Mucosa of rectum (tissue), 2 donors: ENCODE data around the gene IZUMO1.
"Not testable (repeated sequence)": the region's sequence is repeated elsewhere in the genome, so short reads cannot be mapped to it uniquely, and the experiment has no call there.

Experiments used
- H3K27ac ChIP-seq, 2 donors: one replicate each; pipeline ENCODE4 v1.7.0; 2013; ENCODE audit warnings: inconsistent platforms in 2 of 2, low read depth in 2 of 2, low read length in 2 of 2
- H3K27me3 ChIP-seq, 2 donors: one replicate each; pipeline ENCODE4 v1.7.0; 2013; ENCODE audit warnings: low read length in 2 of 2; ENCODE audit not compliant: control insufficient read depth in 2 of 2, insufficient read depth in 2 of 2
- H3K36me3 ChIP-seq, 2 donors: one replicate each; pipeline ENCODE4 v1.7.0; 2013; ENCODE audit warnings: low read length in 2 of 2; ENCODE audit not compliant: control insufficient read depth in 2 of 2, insufficient read depth in 2 of 2
- H3K4me1 ChIP-seq, 2 donors: one replicate each; pipeline ENCODE4 v1.7.0; 2013; ENCODE audit warnings: low read length in 2 of 2, mild to moderate bottlenecking in 1 of 2; ENCODE audit not compliant: control insufficient read depth in 2 of 2, insufficient read depth in 2 of 2
- H3K4me3 ChIP-seq, 2 donors: one replicate each; pipeline ENCODE4 v1.7.0; 2013; ENCODE audit warnings: low read length in 2 of 2
- H3K9ac ChIP-seq, 2 donors: one replicate each; pipeline ENCODE4 v1.7.0; 2013; ENCODE audit warnings: low read length in 2 of 2, low read depth in 1 of 2, mild to moderate bottlenecking in 1 of 2
- H3K9me3 ChIP-seq, 2 donors: one replicate each; pipeline ENCODE4 v1.7.0; 2013; ENCODE audit warnings: low read length in 2 of 2; ENCODE audit not compliant: control insufficient read depth in 2 of 2
- donor health status: healthy.
- donor health status: Normal muscosa, but diverticular disease.

IZUMO1 gene

DNA sequence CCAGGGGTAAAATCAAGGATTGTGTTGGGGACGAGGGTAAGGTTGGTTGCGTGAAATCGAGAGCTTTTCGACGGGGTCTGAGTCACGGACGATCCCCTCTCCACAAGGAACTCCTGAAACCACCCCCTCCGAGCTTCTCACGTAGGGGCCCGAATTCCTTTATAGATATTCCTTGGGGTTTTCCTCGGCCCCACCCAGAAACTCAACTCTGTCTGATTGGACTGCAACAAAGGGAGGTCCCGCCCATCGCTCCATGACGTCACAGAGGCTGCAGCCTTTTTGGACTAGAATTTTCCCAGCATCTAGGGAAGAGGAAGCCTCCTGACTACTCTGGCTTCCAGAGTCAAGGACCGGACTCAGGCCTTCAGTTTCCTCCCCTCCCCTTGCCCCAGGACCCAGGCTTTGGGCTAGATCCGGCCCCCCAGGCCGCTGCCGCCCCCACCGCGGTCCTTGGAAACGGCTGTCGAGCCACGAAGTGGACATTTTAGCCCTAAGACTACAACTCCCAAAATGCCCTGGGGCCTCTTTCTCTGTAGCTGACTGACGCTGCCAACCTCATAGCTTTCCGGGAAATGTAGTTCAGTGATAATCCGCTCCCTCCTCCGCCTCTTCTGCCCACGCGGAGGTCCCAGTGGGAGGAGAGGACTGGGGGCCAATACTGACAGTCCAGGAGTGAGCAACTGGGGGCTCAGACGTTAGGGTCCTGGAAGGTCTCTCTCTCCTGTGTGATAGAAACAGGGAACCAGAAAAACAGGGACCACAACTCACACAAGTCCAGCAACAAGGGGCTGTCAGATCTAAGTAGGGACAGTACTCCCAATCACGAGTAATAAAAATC is at the start of gene IZUMO1:
IZUMO1 (minus strand) TSS at position 172 of the 838 bp plus-strand sequence. CDS start 1,050 bp downstream, outside the sequence.
- H3K27me3 ChIP-seq, result peaks cover 9% of the 10 kb centered on the region in 2 donors
- peaks cover 0 to under 1% of the 10 kb centered on the region in 2 donors for H3K4me1 ChIP-seq
- peak within 1 kb of the TSS in 1 of 2 donors; percentile 26 for H3K9ac ChIP-seq
- peak within 1 kb of the TSS; percentile 10 to 49 for H3K27ac ChIP-seq
- H3K9me3 ChIP-seq, result no peaks in the 10 kb centered on the region
- no peaks in the 10 kb centered on the region for H3K36me3 ChIP-seq
- peak within 1 kb of the TSS in 1 of 2 donors; percentile 31 for H3K4me3 ChIP-seq

- H3K4me1 ChIP-seq, result peaks cover 2 to 3% of the 10 kb centered on the region in 2 donors
- H3K36me3 ChIP-seq, result peaks cover 0 to 6% of the 10 kb centered on the region in 2 donors
- no peak overlapping the region for H3K4me3 ChIP-seq
- H3K9ac ChIP-seq, result no peak overlapping the region
- no peaks in the 10 kb centered on the region for H3K27me3 ChIP-seq
- H3K27ac ChIP-seq, result peak overlapping the region; percentile 54 to 67
- no peaks in the 10 kb centered on the region for H3K9me3 ChIP-seq
These were observed 49.0 kb upstream of the IZUMO1 start for GRCh38 chr19:48795685-48796070.

DNA sequence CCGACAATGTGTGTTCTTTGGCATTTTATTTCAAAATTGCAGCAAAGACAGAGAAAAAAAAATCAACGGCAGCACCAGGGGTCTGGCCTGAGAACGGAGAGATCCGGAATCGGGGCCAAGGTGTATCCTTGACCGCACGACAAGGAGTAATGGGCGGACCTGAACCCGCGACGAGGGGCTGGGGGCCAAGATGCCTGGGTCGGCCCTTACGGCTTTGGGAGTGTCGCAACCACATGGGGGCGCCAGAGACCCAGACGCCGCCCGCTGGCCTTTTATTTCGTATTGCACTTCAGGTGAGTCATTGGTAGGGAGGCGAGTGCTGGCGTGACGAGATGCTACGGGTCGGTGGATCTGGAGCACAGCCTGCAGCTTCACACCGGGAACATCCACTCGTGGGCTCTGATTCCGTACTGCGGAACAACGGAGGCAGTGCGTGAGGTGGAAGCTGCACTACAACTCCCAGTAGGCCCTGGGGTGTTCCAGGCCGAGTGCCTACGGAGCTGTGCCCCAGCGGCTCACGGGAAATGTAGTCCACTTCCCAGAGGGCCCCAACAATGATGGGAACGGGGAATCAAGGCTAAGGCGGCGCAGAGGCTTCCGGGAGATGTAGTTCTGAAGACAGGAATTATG is 48.5 kb upstream of the IZUMO1 start:
- Histone ChIP-seq H3K4me1 (peaks cover 2 to 3% of the 10 kb centered on the region in 2 donors), H3K36me3 (peaks cover 0 to 6% of the 10 kb centered on the region in 2 donors), H3K27me3 (no peaks in the 10 kb centered on the region), H3K9me3 (no peaks in the 10 kb centered on the region), H3K9ac (peak overlapping the region in 1 of 2 donors; percentile 70), H3K27ac (peak overlapping the region; percentile 59 to 67), H3K4me3 (peak overlapping the region; percentile 80 to 84)

DNA sequence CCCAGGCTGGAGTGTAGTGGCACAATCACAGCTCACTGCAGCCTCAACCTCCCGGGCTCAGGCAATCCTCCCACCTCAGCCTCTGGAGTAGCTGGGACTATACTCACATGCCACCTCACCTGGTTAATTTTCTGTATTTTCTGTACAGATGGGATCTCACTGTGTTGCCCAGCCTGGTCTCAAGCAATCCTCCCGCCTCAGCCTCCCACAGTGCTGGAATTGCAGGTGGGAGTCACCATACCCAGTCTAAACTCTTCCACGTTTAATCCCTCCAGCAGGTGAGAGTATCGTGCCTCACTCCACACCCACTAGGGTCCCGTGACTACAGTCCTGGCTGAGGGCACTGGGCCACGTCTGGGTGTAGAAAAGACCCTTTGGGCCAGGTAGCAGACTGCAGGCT is 47.6 kb upstream of the IZUMO1 start:
- H3K9ac ChIP-seq, result no peak overlapping the region
- H3K27ac ChIP-seq, result no peak overlapping the region
- peaks cover 2 to 3% of the 10 kb centered on the region in 2 donors for H3K4me1 ChIP-seq
- peaks cover 0 to 4% of the 10 kb centered on the region in 2 donors for H3K36me3 ChIP-seq
- H3K4me3 ChIP-seq, result no peak overlapping the region
- H3K27me3 ChIP-seq, result no peaks in the 10 kb centered on the region
- no peaks in the 10 kb centered on the region for H3K9me3 ChIP-seq

DNA sequence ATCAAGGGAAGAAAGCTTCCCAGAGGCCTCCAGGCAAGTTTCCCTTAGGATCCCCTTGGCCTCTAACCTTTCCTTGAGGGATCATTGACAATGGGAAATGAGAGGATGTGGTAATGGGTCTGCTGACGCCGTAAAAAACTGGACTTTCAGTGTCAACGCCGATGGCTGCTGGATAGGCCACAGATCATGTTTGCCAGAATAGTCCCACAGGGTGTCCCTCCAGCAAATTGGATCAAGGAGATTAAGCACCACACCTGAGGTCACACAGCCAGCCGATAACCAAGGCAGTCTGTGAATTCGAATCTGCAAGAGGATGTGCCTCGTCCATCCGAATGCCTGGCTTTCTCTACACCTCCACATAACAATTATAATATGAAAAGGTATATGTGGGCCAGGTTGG is 46.6 kb upstream of the IZUMO1 start:
- H3K9me3 ChIP-seq, result no peaks in the 10 kb centered on the region
- no peak overlapping the region for H3K27ac ChIP-seq
- H3K36me3 ChIP-seq, result no peaks in the 10 kb centered on the region
- H3K4me1 ChIP-seq, result peaks cover 2 to 3% of the 10 kb centered on the region in 2 donors
- no peak overlapping the region for H3K9ac ChIP-seq
- H3K4me3 ChIP-seq, result no peak overlapping the region
- no peaks in the 10 kb centered on the region for H3K27me3 ChIP-seq

- not testable (repeated sequence) for H3K27ac ChIP-seq, H3K9me3 ChIP-seq, H3K4me1 ChIP-seq, H3K4me3 ChIP-seq, H3K9ac ChIP-seq, H3K36me3 ChIP-seq
- H3K27me3 ChIP-seq, result peaks cover 0 to 14% of the 10 kb centered on the region in 2 donors
These were observed 40.6 kb upstream of the IZUMO1 start for GRCh38 chr19:48787331-48787730.

GRCh38 chr19:48786422-48786821 is 39.7 kb upstream of the IZUMO1 start:
- not testable (repeated sequence) for H3K36me3 ChIP-seq, H3K4me3 ChIP-seq, H3K9ac ChIP-seq, H3K9me3 ChIP-seq, H3K27ac ChIP-seq, H3K4me1 ChIP-seq
- H3K27me3 ChIP-seq, result peaks cover 0 to 14% of the 10 kb centered on the region in 2 donors

DNA sequence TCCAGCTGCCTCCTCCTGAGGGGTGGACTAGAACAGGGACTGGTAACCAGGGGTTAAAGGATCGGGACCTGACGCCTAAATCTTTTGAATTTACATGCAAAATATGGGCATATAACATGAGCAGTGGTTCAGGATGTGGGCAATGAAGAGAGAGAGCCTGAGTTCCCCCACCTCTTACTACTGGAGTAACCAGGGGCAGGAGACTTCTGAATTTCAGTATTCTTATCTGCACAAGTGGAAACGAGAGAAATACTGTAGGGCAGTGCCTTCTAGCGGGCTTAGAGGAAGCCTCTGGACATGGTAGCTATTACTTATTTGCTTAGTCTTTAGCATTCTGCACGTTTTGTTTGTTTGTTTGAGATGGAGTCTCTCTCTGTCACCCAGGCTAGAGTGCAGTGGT is 37.8 kb upstream of the IZUMO1 start:
- no peaks in the 10 kb centered on the region for H3K4me1 ChIP-seq
- no peaks in the 10 kb centered on the region for H3K9me3 ChIP-seq
- no peaks in the 10 kb centered on the region for H3K36me3 ChIP-seq
- peaks cover 2 to 14% of the 10 kb centered on the region in 2 donors for H3K27me3 ChIP-seq
- no peak overlapping the region for H3K4me3 ChIP-seq
- H3K9ac ChIP-seq, result no peak overlapping the region
- H3K27ac ChIP-seq, result no peak overlapping the region

GRCh38 chr19:48780631-48781391 is 34.1 kb upstream of the IZUMO1 start:
- Histone ChIP-seq H3K27me3 (peaks cover 2 to 17% of the 10 kb centered on the region in 2 donors), H3K36me3 (no peaks in the 10 kb centered on the region), H3K27ac (peak overlapping the region in 1 of 2 donors; percentile 36), H3K9ac (no peak overlapping the region), H3K4me3 (no peak overlapping the region), H3K4me1 (peaks cover 0 to 3% of the 10 kb centered on the region in 2 donors), H3K9me3 (no peaks in the 10 kb centered on the region)

DNA sequence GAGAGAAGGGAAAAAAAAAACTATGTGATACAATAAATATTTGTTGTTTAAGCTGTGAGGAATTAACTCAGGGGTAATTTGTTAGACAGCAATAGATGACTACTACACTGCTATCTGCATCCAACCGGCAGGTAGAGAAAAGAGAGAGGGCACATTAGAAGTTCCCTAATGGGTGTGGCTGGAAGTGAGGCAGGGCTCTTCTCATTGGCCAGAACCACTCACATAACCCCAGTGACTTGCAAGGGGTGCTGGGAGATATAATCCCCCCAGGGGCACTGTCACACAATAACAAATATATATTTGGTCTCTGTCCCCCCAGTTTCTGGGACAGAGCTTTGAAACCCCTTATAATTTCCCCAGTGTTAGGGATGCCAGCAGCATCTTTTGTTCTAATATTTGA is 32.9 kb upstream of the IZUMO1 start:
- H3K9me3 ChIP-seq, result no peaks in the 10 kb centered on the region
- peaks cover 2 to 14% of the 10 kb centered on the region in 2 donors for H3K27me3 ChIP-seq
- peaks cover 0 to 3% of the 10 kb centered on the region in 2 donors for H3K4me1 ChIP-seq
- no peak overlapping the region for H3K9ac ChIP-seq
- H3K4me3 ChIP-seq, result no peak overlapping the region
- H3K27ac ChIP-seq, result no peak overlapping the region
- H3K36me3 ChIP-seq, result no peaks in the 10 kb centered on the region
